GM21619 (cell line): ENCODE measurements around the gene IL17REL.

Experiments
- ATAC-seq: cut with Tn5 transposase; IDR thresholded peaks from one replicate; pipeline ENCODE4 v1.9.1; 2021; ENCODE audit not compliant: unreplicated experiment

The IL17REL gene

GRCh38 chr22:49958931-49959781 lies 53.4 kb downstream of the IL17REL start:
- no peak for ATAC-seq

DNA sequence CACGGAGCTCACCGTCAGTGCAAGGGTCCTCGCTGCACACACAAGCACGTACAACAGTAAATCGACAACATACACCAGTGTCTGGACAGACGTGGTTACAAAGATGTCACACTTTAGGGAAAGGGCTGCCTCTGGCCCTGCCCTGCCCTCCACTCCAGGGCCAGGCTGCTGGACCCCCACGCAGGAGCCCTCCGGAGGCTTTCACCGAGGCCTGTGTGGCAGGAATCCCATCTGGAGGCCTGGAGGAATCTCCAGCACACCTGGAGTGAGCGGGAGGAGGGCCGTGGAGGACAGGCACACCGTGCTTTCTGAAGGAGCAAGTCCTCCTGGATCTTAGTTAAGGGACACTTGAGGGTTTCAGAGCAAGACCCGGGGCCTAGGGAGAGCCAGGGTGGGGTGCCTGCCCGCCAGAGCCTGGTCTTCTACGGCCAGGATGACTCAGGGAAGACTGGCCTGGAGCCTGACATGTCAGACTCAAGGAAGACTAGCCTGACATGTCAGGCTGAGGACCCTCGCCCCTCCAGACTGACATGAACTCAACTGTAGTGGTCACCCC lies 54.1 kb downstream of the IL17REL start:
- no peak for ATAC-seq

DNA sequence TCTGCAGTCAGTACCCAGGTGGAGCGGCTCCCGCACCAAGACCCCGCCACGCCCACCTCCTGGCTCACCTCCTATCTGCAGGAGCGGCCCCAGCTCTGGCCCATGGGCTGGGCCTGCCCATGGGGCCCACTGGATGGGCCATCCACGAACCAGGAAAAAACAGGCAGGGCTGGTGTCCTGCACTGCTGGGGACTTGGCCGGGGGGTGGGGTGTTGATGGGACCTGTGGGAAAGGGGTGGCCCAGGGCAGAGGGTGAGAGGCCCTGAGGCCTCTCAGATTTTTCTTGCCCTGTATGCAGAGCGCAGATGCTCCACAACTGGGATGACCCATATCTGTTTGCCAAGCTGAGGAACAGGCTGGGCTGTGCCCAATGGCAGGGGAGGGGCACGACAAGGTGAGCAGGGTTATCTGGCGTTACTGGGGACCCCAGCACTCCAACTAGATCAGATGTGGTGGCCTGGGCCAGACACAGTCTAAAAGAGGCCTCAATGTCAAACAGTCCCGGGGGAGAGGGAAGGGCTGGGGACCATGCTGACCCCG lies 54.7 kb downstream of the IL17REL start:
- ATAC-seq: no peak

- no peak for ATAC-seq
Measured at GRCh38 chr22:49956914-49957825, 55.4 kb downstream of the IL17REL start.

DNA sequence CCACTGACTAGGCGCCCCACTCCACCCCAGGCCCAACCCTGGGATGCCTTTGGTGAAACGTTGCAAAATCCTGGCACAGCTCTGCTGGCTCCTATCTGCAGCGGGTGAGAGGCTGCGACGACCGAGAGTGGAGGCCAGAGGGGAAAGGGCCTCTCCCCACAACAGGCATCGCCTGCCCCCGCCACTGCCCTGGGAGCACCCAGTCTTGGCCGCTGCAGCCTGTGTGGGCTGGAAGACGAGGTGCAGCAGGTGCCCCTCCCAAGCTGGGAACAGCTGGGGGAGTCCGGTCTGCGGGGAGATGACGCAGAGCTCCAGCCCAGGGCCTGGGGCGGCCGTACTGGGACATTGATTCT lies 56.2 kb downstream of the IL17REL start:
- no peak for ATAC-seq

GRCh38 chr22:49955581-49956417 lies 56.8 kb downstream of the IL17REL start:
- ATAC-seq: no peak

GRCh38 chr22:49954991-49955580 lies 57.5 kb downstream of the IL17REL start:
- ATAC-seq: no peak

- ATAC-seq: no peak
Measured at GRCh38 chr22:49954354-49954753, 58.2 kb downstream of the IL17REL start.

DNA sequence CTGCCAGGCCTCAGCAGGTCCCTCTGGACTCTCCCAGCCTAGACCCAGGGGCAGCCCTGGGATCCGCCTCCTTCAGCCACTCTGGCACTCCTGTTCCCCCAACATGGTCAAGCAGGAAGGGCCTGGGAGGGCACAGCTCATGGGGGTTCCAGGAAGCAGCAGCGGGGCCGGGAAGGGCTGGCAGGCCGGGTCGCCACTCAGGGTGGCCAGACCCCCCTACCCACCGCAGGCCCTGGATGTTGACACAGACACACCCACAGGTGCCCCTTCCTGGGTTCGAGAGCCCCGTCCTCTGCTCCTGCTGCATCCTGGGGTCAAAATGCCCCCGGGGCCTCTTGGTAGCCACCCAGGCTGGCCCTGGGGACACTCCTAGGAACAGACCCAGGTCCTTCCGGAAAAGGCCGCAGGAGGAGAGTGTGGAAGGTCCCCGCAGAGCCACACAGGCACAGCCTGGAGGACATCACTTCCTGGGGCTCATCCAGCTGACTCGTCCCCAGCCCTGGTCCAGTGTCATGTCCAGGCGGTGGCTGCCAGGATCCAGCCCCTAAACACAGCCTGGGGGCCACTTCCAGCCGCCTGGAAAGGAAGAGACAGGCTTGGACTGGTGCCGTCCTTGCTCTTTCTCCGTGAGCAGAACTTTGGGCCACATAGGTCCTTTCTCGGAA lies 58.8 kb downstream of the IL17REL start:
- ATAC-seq: no peak

DNA sequence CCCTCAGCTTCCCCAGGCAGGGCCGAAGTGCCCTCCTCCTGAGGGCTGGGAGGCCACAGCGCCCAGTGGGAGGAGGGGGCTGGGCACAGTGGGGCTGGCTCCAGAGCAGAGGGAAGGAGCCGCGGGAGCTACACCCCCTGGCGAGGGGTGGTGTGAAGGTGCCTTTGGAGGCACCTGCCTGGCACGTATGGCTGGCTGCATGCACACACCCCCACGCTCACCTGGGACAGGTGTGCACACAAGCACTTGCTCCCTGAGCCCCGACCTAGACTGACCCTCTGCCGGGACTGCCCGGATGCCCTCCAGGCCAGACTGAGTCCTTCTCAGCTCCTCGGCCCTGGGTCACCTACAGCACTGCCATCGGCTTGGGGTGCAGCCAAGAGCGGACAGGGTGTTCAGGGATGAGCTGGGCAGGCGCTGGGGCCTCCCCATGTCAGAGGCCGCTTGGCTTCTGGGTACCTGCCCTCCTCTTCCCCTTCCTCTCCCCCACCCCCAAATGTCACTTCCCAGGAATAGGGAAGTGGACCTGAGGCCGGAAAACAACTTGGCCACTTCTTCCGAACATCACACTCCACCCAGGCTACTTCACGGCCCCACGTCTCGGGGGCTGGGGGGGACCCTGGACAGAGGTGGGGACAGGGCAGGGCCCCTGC lies 59.4 kb downstream of the IL17REL start:
- ATAC-seq: no peak

DNA sequence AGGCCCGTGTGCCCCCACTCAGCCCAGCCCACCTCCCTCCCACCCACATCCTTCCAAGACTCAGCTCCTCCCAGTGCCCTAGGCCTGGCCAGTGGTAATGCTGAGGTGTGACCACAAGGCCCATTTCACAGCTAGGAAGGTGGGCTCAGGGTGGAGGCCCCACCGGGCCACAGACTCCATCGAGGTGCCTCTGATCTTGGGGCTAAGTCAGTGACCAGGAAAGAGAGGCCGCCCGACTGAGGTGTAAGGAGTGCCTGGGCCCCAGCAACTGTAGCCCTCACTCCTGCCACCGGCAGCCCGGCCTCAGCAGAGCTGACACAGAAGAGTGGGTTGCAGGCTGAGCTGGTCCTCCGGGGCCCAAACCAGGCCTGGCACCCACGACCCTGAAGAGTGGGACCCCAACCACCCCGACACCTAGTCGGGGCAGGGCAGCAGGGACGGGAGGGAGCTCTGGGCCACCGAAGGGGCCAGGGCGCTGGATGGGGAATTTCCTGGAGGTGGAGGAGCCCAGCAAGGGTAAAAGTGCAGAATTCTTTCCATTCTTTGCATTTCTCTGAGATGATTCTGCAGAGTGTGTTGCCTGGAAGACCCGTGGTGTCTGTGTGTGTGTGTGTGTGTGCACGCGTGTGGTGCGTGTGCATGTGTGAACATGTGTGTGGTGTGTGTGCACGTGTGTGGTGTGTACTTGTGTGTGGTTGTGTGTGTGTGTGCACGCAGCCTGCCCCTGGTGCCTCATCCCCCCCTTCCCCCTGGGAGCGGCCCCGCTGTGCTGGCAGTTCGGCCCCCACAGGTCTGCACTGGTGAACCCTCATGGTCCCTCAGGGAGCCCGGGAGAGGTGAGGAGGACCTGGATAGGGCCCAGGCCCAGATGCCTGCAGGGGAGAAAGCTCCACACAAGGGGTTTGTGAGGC lies 60.3 kb downstream of the IL17REL start:
- no peak for ATAC-seq

- no peak for ATAC-seq
Measured at GRCh38 chr22:49951678-49951985, 60.9 kb downstream of the IL17REL start.

DNA sequence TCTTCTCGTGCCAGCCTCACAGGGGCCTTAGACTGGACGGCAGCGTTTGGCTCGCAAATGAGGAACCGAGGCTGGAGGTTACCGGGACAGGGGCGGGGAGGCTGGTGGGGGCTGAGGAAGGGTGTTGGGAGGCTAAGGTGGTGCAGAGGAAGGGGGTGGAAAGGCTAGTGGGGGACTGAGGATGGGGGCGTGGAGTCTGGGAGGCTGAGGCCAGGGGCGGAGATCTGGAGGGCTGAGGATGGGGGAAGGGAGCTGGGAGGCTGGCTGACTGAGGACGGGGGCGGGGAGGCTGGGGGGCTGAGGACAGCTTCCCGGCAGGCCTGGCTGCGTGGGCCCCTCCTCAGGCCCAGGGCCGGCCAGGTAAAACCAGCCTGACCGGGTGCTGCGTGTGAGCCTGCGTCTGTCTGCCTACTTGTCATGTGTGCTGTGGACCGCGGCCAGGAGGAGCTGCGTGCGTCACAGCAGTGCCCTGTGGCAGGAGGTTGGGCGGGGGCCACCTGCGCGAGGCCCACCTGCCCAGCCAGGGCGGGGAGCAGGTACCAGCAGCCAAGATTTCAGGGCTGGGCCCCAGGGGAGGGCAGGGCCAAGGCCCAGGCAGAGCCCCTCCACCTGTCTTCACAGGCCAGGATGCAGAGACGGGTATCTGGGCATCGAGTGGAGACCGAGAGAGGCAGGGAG lies 61.4 kb downstream of the IL17REL start:
- ATAC-seq: no peak

- no peak for ATAC-seq
Measured at GRCh38 chr22:49950396-49950994, 62.1 kb downstream of the IL17REL start.

DNA sequence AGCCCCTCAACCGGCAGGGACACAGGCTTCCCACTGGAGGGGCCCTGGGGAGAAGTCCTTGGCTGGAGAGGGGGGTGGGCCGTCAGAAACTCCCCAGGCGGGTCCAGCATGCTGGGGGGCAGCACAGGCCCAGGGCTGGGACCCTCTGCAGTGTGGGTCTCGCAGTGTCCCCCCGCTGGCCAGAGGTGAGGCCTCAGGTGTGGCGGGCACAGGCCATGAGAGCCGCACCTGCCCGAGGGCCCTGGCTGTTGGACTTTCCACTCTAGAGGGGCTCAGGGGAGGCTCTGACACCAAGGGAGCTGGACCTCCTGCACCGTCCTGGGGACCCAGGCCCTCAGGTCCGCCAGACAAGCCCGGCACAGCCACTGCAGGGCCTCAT lies 62.7 kb downstream of the IL17REL start:
- ATAC-seq: no peak

DNA sequence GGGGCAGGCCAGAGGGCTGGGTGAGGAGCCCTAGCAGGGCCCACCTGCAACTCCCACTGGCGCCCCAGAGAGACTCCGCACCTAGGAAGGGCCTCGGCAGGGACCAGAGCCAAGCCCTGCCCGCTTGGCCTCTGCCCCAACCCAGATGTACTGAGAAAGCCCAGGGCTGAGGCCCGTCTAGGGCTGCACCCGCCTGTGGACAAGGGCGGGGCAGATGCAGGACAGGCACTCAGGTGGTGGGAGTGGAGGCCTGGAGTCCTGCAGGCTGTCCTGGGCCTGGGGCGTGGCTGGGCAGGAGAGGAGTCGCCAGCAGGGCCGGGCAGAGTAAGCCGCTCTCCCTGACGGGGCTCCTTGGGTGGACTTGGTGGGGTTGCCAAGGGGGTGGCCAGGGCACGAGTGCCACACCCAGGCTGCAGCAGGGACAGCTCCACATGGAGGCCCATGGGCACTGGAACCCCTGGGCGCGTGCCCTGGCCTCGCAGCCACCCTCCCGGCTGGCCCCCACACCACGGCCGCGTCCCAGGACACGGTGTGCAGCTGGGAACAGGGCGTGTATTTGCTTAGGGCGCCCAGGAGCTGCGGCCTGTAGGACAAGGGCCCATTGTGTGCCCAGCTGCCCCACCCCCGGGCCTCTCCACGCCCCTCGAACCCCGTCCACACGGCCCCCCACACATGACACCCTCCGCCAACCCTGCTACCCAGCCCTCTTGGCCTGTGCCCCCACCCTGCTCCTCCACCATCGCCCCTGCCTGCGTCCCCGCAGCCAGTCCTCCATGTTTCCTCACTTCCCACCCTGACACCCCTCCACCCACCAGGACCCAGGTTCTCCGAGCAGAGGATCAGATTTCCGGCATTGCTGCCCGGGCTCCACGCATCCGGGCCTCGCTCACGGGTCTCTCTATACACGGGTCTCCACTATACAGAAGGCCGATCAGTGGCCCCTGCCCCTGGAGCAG lies 63.3 kb downstream of the IL17REL start:
- no peak for ATAC-seq
